Sigmoid colon (tissue), 7 donors: ENCODE data around the gene USHBP1. TPM values are rescaled to one million over a fixed set of nuclear protein-coding genes. Genes with fewer than 3 reads are reported as not detected.

Experiments
- DNase-seq: peaks from one replicate; pipeline ENCODE4 v3.0.0-alpha.2; 2019
- H3K27ac ChIP-seq, 4 donors: fragments of 200-600 bp; sonication (generic); one replicate each; pipeline ENCODE4 v1.5.1; 2016 to 2019; ENCODE audit warnings: mild to moderate bottlenecking in 1 of 4
- H3K27me3 ChIP-seq, 3 donors: fragments of 200-600 bp; sonication (generic); one replicate each; pipeline ENCODE4 v1.5.1; 2019; ENCODE audit warnings: mild to moderate bottlenecking in 1 of 3
- H3K36me3 ChIP-seq, 4 donors: fragments of 200-600 bp; sonication (generic); one replicate each; pipeline ENCODE4 v1.5.1; 2016 to 2019
- H3K4me1 ChIP-seq, 4 donors: fragments of 200-600 bp; sonication (generic); one replicate each; pipeline ENCODE4 v1.5.1; 2017 to 2019
- H3K4me3 ChIP-seq, 4 donors: fragments of 200-600 bp; sonication (generic); one replicate each; pipeline ENCODE4 v1.5.1; 2017 to 2019; ENCODE audit warnings: mild to moderate bottlenecking in 2 of 4, moderate library complexity in 1 of 4
- H3K9me3 ChIP-seq, 4 donors: fragments of 200-600 bp in 3 of 4; sonication (generic) in 3 of 4; one replicate each; pipeline versions ENCODE4 v1.5.1 to v1.6.1; 2013 to 2019
- EP300 ChIP-seq, 4 donors: sonication (generic); formaldehyde crosslinking; IDR thresholded peaks; one replicate each; pipeline ENCODE4 v1.6.1; 2017; ENCODE audit warnings: antibody characterized with exemption in 4 of 4
- POLR2A ChIP-seq, 2 donors: fragments of 450-650 bp; IDR thresholded peaks; one replicate each; pipeline ENCODE4 v1.6.1; 2016; ENCODE audit warnings: antibody characterized with exemption in 2 of 2, mild to moderate bottlenecking in 2 of 2, moderate library complexity in 2 of 2
- POLR2AphosphoS5 ChIP-seq, 4 donors: sonication (generic); formaldehyde crosslinking; IDR thresholded peaks; one replicate each; pipeline ENCODE4 v1.6.1; 2017; ENCODE audit warnings: antibody characterized with exemption in 4 of 4
- WGBS, 2 donors: extraction: QIAGEN DNeasy Blood & Tissue Kit; methylation state at CpG; one replicate each; pipeline ENCODE4 v1.1.7; 2013; 5-methylcytosine and 5-hydroxymethylcytosine counted together
- intact Hi-C: fragments of 100-400 bp; cut with DNase I; formaldehyde crosslinking; loops from one replicate; pipeline ENCODE4 v1.15.1; 2023
- polyA plus RNA-seq, 3 donors: library from polyadenylated mRNA; stranded (reverse); fragments of 200-250 nt; gene quantifications; one replicate each; pipeline ENCODE4 v1.2.3, GENCODE V29; 2013
- total RNA-seq, 4 donors: library from RNA; depleted of rRNA; stranded (reverse); fragments of >200 nt; gene quantifications; one replicate each; pipeline ENCODE4 v1.1.0, GENCODE V29; 2016
- TF ChIP-seq, protein P1 (sequence below), 4 experiments: fragments of 450-650 bp in 3 of 4; fragments of 200-600 bp in 1 of 4; IDR thresholded peaks; one replicate each; pipeline ENCODE4 v1.5.1; 2016 to 2019; ENCODE audit warnings: antibody characterized with exemption in 4 of 4, mild to moderate bottlenecking in 3 of 4, moderate library complexity in 2 of 4
- donor health status: healthy with polysubstance abuse.
- donor health status: Bipolar disorder and iron deficiency.
- donor health status: healthy.

Gene USHBP1
- total and polyA plus RNA-seq, 7 donors: 0.23 to 18.6 (median 2.1) TPM

DNA sequence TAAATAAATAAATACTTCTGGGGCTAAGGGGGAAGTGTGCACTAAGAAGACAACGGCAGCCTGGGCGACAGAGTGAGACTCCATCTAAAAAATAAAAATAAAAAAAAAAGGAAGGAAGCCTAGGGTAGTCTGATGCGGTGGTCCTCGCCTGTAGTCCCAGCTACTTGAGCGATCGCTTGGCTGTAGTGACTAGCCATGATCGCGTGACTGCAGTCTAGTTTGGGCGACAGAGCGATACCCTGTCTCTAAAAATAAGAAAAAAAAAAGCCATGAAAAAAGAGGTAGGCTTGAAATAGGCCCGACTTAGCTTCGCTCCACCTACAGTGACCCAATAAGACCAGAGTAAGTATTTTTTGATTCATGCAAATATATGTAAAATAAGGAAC is 2.0 kb upstream of the USHBP1 start:
- Histone ChIP-seq H3K4me1 (peaks cover 0 to 13% (median 11%) of the 10 kb centered on the region in 4 donors), H3K27ac (peak overlapping the region; percentile 73 to 86 (median 80)), H3K36me3 (peaks cover 0 to 31% (median 12%) of the 10 kb centered on the region in 4 donors), H3K4me3 (no peak overlapping the region), H3K27me3 (no peaks in the 10 kb centered on the region), H3K9me3 (no peaks in the 10 kb centered on the region)
- WGBS, 2 donors: 61 to 85% methylated on average over 12 of the region's 12 CpGs
- intact Hi-C loops: loop anchor here (2.0 kb wide), 2 partner anchors 22 to 52 kb away; partner anchors contain the start of genes NR2F6 and USE1
- TF ChIP-seq EP300 (IDR thresholded peaks at IDR 0.05): no peak
- no peak for TF ChIP-seq POLR2A (IDR thresholded peaks at IDR 0.05)
- TF ChIP-seq, protein P1, sequence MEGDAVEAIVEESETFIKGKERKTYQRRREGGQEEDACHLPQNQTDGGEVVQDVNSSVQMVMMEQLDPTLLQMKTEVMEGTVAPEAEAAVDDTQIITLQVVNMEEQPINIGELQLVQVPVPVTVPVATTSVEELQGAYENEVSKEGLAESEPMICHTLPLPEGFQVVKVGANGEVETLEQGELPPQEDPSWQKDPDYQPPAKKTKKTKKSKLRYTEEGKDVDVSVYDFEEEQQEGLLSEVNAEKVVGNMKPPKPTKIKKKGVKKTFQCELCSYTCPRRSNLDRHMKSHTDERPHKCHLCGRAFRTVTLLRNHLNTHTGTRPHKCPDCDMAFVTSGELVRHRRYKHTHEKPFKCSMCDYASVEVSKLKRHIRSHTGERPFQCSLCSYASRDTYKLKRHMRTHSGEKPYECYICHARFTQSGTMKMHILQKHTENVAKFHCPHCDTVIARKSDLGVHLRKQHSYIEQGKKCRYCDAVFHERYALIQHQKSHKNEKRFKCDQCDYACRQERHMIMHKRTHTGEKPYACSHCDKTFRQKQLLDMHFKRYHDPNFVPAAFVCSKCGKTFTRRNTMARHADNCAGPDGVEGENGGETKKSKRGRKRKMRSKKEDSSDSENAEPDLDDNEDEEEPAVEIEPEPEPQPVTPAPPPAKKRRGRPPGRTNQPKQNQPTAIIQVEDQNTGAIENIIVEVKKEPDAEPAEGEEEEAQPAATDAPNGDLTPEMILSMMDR (IDR thresholded peaks at IDR 0.05): no peak
- TF ChIP-seq POLR2AphosphoS5 (IDR thresholded peaks at IDR 0.05): no peak
- DNase-seq: no peak

DNA sequence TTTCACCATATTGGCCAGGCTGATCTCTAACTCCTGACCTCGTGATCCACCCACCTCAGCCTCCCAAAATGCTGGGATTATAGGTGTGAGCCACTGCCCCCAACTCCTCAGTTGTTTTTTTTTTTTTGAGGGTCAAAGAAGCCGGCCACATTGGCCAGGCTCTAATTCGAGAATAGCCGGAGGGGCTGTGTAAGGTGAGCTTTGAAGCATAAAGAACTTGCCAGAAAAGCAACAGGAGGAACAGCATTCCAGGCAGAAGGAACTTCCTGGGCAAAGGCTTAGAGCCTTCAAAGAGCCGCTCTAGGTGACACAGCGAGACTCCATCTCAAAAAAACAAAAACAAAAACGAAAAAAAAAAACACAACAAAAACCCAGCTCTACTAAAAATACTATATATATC is 1.5 kb upstream of the USHBP1 start:
- intact Hi-C loops: loop anchor here (2.0 kb wide), 2 partner anchors 21 to 51 kb away; partner anchors contain the start of genes NR2F6 and USE1
- no peak for TF ChIP-seq POLR2AphosphoS5 (IDR thresholded peaks at IDR 0.05)
- Histone ChIP-seq H3K27ac (peak overlapping the region in 1 of 4 donors; percentile 80), H3K9me3 (no peaks in the 10 kb centered on the region), H3K36me3 (peaks cover 0 to 25% (median 7%) of the 10 kb centered on the region in 4 donors), H3K4me3 (no peak overlapping the region), H3K4me1 (peaks cover 0 to 13% (median 11%) of the 10 kb centered on the region in 4 donors), H3K27me3 (no peaks in the 10 kb centered on the region)
- WGBS, 2 donors: 90 to 94% methylated on average over 7 of the region's 7 CpGs
- no peak for DNase-seq

- Histone ChIP-seq H3K9me3 (peaks cover 0 to 5% (median 0%) of the 10 kb centered on the region in 4 donors), H3K4me1 (peaks cover 0 to 13% (median 11%) of the 10 kb centered on the region in 4 donors), H3K36me3 (peaks cover 0 to 5% (median 2%) of the 10 kb centered on the region in 4 donors), H3K4me3 (peak overlapping the region in 3 of 4 donors; percentile 12 to 25 (median 24)), H3K27me3 (no peaks in the 10 kb centered on the region), H3K27ac (peak overlapping the region in 1 of 4 donors; percentile 60)
- 84 to 87% methylated on average over 23 of the region's 23 CpGs for WGBS, 2 donors
- TF ChIP-seq EP300 (IDR thresholded peaks at IDR 0.05) (no peak), POLR2A (IDR thresholded peaks at IDR 0.05) (no peak), POLR2AphosphoS5 (IDR thresholded peaks at IDR 0.05) (no peak)
- TF ChIP-seq, protein P1 (IDR thresholded peaks at IDR 0.05): no peak
- intact Hi-C loops: no loop called here
- DNase-seq: no peak
Observed at GRCh38 chr19:17263712-17264640, 569 bp downstream of the USHBP1 start.

- no peak overlapping the region for H3K4me3 ChIP-seq
- H3K27me3 ChIP-seq: no peaks in the 10 kb centered on the region
- peaks cover 0 to 5% (median 0%) of the 10 kb centered on the region in 4 donors for H3K9me3 ChIP-seq
- intact Hi-C loops: no loop called here
- H3K4me1 ChIP-seq: peaks cover 0 to 1% (median 0%) of the 10 kb centered on the region in 4 donors
- no peak overlapping the region for H3K27ac ChIP-seq
- TF ChIP-seq POLR2A (IDR thresholded peaks at IDR 0.05) (no peak), EP300 (IDR thresholded peaks at IDR 0.05) (no peak), POLR2AphosphoS5 (IDR thresholded peaks at IDR 0.05) (no peak)
- TF ChIP-seq, protein P1 (IDR thresholded peaks at IDR 0.05): no peak
- H3K36me3 ChIP-seq: no peaks in the 10 kb centered on the region
- no peak for DNase-seq
- WGBS, 2 donors: 84 to 91% methylated on average over 16 of the region's 16 CpGs
Observed at GRCh38 chr19:17262557-17262956, 2.0 kb downstream of the USHBP1 start.

- no peaks in the 10 kb centered on the region for H3K27me3 ChIP-seq
- TF ChIP-seq, protein P1 (IDR thresholded peaks at IDR 0.05): peak; percentile 79 to 87 (median 80)
- TF ChIP-seq POLR2AphosphoS5 (IDR thresholded peaks at IDR 0.05) (peak in 1 of 4 donors; percentile 10), EP300 (IDR thresholded peaks at IDR 0.05) (no peak), POLR2A (IDR thresholded peaks at IDR 0.05) (no peak)
- H3K9me3 ChIP-seq: peaks cover 0 to 5% (median 0%) of the 10 kb centered on the region in 4 donors
- peak; percentile 89 for DNase-seq
- no peak overlapping the region for H3K4me3 ChIP-seq
- H3K36me3 ChIP-seq: no peaks in the 10 kb centered on the region
- WGBS, 2 donors: 8 to 23% methylated on average over 15 of the region's 15 CpGs
- H3K27ac ChIP-seq: no peak overlapping the region
- no peaks in the 10 kb centered on the region for H3K4me1 ChIP-seq
- intact Hi-C loops: no loop called here
Observed at GRCh38 chr19:17260842-17261325, 3.7 kb downstream of the USHBP1 start.
